Esophagus (tissue), 2 donors: Measurements from ENCODE around the gene PRKAB2. TPM values are rescaled to one million over a fixed set of nuclear protein-coding genes. Genes with fewer than 3 reads are reported as not detected.
"Not testable (repeated sequence)": the region's sequence is repeated elsewhere in the genome, so short reads cannot be mapped to it uniquely, and the experiment has no call there.

Source experiments
- H3K27ac ChIP-seq, 2 donors: one replicate each; pipeline ENCODE4 v1.5.1; 2013; ENCODE audit warnings: low read depth in 2 of 2, mild to moderate bottlenecking in 2 of 2, inconsistent platforms in 1 of 2, low read length in 1 of 2, moderate library complexity in 1 of 2
- H3K27me3 ChIP-seq, 2 donors: one replicate each; pipeline ENCODE4 v1.6.1; 2013; ENCODE audit warnings: low read length in 2 of 2, control low read depth in 1 of 2, mild to moderate bottlenecking in 1 of 2; ENCODE audit not compliant: insufficient read depth in 2 of 2, control insufficient read depth in 1 of 2
- H3K36me3 ChIP-seq, 2 donors: one replicate each; pipeline ENCODE4 v1.6.1; 2013; ENCODE audit warnings: low read length in 1 of 2; ENCODE audit not compliant: control insufficient read depth in 2 of 2, insufficient read depth in 2 of 2
- H3K4me1 ChIP-seq, 2 donors: one replicate each; pipeline ENCODE4 v1.6.1; 2013; ENCODE audit warnings: low read length in 1 of 2; ENCODE audit not compliant: control insufficient read depth in 2 of 2, insufficient read depth in 2 of 2
- H3K4me3 ChIP-seq, 2 donors: one replicate each; pipeline ENCODE4 v1.5.1; 2013; ENCODE audit warnings: low read length in 2 of 2, mild to moderate bottlenecking in 2 of 2, low read depth in 1 of 2, moderate library complexity in 1 of 2
- H3K9me3 ChIP-seq, 2 donors: one replicate each; pipeline ENCODE4 v1.6.1; 2013; ENCODE audit warnings: mild to moderate bottlenecking in 2 of 2, low read depth in 1 of 2, low read length in 1 of 2, moderate library complexity in 1 of 2; ENCODE audit not compliant: control insufficient read depth in 2 of 2, insufficient read depth in 1 of 2
- WGBS, 2 donors: extraction: QIAGEN DNeasy Blood & Tissue Kit; methylation state at CpG; one replicate each; pipeline ENCODE4 v1.1.7; 2013; 5-methylcytosine and 5-hydroxymethylcytosine counted together
- polyA plus RNA-seq, 2 donors: library from polyadenylated mRNA; stranded (reverse); fragments of 200-250 nt; gene quantifications; one replicate each; pipeline ENCODE4 v1.2.3, GENCODE V29; 2013
- donor health status: healthy with polysubstance abuse.
- donor health status: Bipolar disorder and iron deficiency.

Gene PRKAB2
- polyA plus RNA-seq, 2 donors = 4.0 to 4.3 TPM

GRCh38 chr1:147115079-147115478 lies 57.2 kb downstream of the PRKAB2 start:
- not testable (repeated sequence) for H3K27ac ChIP-seq, H3K9me3 ChIP-seq, H3K27me3 ChIP-seq, H3K36me3 ChIP-seq, H3K4me1 ChIP-seq, H3K4me3 ChIP-seq
- WGBS, 2 donors = 88 to 89% methylated on average over 4 of the region's 4 CpGs

GRCh38 chr1:147114353-147114752 lies 57.9 kb downstream of the PRKAB2 start:
- H3K9me3 ChIP-seq, H3K4me3 ChIP-seq, H3K4me1 ChIP-seq, H3K27ac ChIP-seq, H3K27me3 ChIP-seq, H3K36me3 ChIP-seq: not testable (repeated sequence)
- WGBS, 2 donors = 53 to 59% methylated on average over 1 of the region's 1 CpG

- Histone ChIP-seq H3K4me1 (no peaks in the 10 kb centered on the region), H3K36me3 (no peaks in the 10 kb centered on the region), H3K9me3 (peaks cover 0 to 4% of the 10 kb centered on the region in 2 donors), H3K27me3 (no peaks in the 10 kb centered on the region), H3K27ac (no peak overlapping the region), H3K4me3 (no peak overlapping the region)
- 84% methylated on average over 7 of the region's 7 CpGs for WGBS, 2 donors
These were observed 60.7 kb downstream of the PRKAB2 start for GRCh38 chr1:147111381-147112130.

- peaks cover 0 to 4% of the 10 kb centered on the region in 2 donors for H3K9me3 ChIP-seq
- no peaks in the 10 kb centered on the region for H3K36me3 ChIP-seq
- H3K27ac ChIP-seq = no peak overlapping the region
- H3K27me3 ChIP-seq = no peaks in the 10 kb centered on the region
- H3K4me1 ChIP-seq = no peaks in the 10 kb centered on the region
- WGBS, 2 donors = 80 to 89% methylated on average over 1 of the region's 1 CpG
- no peak overlapping the region for H3K4me3 ChIP-seq
These were observed 61.4 kb downstream of the PRKAB2 start for GRCh38 chr1:147110872-147111271.

- H3K27ac ChIP-seq = no peak overlapping the region
- no peak overlapping the region for H3K4me3 ChIP-seq
- H3K36me3 ChIP-seq = no peaks in the 10 kb centered on the region
- peaks cover 0 to 4% of the 10 kb centered on the region in 2 donors for H3K9me3 ChIP-seq
- H3K4me1 ChIP-seq = no peaks in the 10 kb centered on the region
- WGBS, 2 donors = 91 to 96% methylated on average over 1 of the region's 1 CpG
- no peaks in the 10 kb centered on the region for H3K27me3 ChIP-seq
These were observed 61.8 kb downstream of the PRKAB2 start for GRCh38 chr1:147110434-147110833.

GRCh38 chr1:147109762-147110161 lies 62.5 kb downstream of the PRKAB2 start:
- H3K4me3 ChIP-seq = no peak overlapping the region
- WGBS, 2 donors = 46 to 57% methylated on average over 4 of the region's 4 CpGs
- no peak overlapping the region for H3K27ac ChIP-seq
- H3K9me3 ChIP-seq = peaks cover 0 to 4% of the 10 kb centered on the region in 2 donors
- H3K27me3 ChIP-seq = no peaks in the 10 kb centered on the region
- no peaks in the 10 kb centered on the region for H3K36me3 ChIP-seq
- no peaks in the 10 kb centered on the region for H3K4me1 ChIP-seq

- Histone ChIP-seq H3K27ac (no peak overlapping the region), H3K4me3 (no peak overlapping the region), H3K36me3 (no peaks in the 10 kb centered on the region), H3K4me1 (no peaks in the 10 kb centered on the region), H3K27me3 (no peaks in the 10 kb centered on the region), H3K9me3 (peaks cover 0 to 4% of the 10 kb centered on the region in 2 donors)
- 80 to 89% methylated on average over 1 of the region's 1 CpG for WGBS, 2 donors
These were observed 63.2 kb downstream of the PRKAB2 start for GRCh38 chr1:147109041-147109440.

GRCh38 chr1:147106407-147106881 lies 65.8 kb downstream of the PRKAB2 start:
- H3K27me3 ChIP-seq, H3K4me3 ChIP-seq, H3K36me3 ChIP-seq, H3K4me1 ChIP-seq, H3K27ac ChIP-seq, H3K9me3 ChIP-seq: not testable (repeated sequence)
- WGBS, 2 donors = 68 to 77% methylated on average over 9 of the region's 9 CpGs

GRCh38 chr1:147105909-147106308 lies 66.4 kb downstream of the PRKAB2 start:
- no peaks in the 10 kb centered on the region for H3K27me3 ChIP-seq
- no peak overlapping the region for H3K27ac ChIP-seq
- WGBS, 2 donors = 83% methylated on average over 8 of the region's 8 CpGs
- no peaks in the 10 kb centered on the region for H3K36me3 ChIP-seq
- no peak overlapping the region for H3K4me3 ChIP-seq
- no peaks in the 10 kb centered on the region for H3K4me1 ChIP-seq
- peaks cover 0 to 4% of the 10 kb centered on the region in 2 donors for H3K9me3 ChIP-seq
